GM21737 (cell line): Measurements from ENCODE around the gene TM9SF4.

ENCODE experiments used
- ATAC-seq: cut with Tn5 transposase; IDR thresholded peaks from one replicate; pipeline ENCODE4 v1.9.1; 2021; ENCODE audit warnings: mild to moderate bottlenecking, moderate library complexity; ENCODE audit not compliant: unreplicated experiment

Gene TM9SF4

GRCh38 chr20:32109392-32110172 is at the start of gene TM9SF4:
Gene TM9SF4, plus strand, starts transcription at chr20:32109714. Its CDS starts 27 bp downstream, at chr20:32109741.
- ATAC-seq, result peak; percentile 74

- ATAC-seq, result no peak
Observed at GRCh38 chr20:32062776-32063170, 46.7 kb upstream of the TM9SF4 start.

GRCh38 chr20:32063695-32064094 is 45.8 kb upstream of the TM9SF4 start:
- ATAC-seq, result no peak

- ATAC-seq, result no peak
Observed at GRCh38 chr20:32064667-32065066, 44.8 kb upstream of the TM9SF4 start.

GRCh38 chr20:32067234-32067821 is 42.2 kb upstream of the TM9SF4 start:
- ATAC-seq, result no peak

- no peak for ATAC-seq
Observed at GRCh38 chr20:32068174-32068573, 41.3 kb upstream of the TM9SF4 start.

GRCh38 chr20:32069711-32070110 is 39.8 kb upstream of the TM9SF4 start:
- no peak for ATAC-seq

GRCh38 chr20:32070282-32070681 is 39.2 kb upstream of the TM9SF4 start:
- ATAC-seq, result no peak

GRCh38 chr20:32070690-32071213 is 38.8 kb upstream of the TM9SF4 start:
- ATAC-seq, result no peak

GRCh38 chr20:32071395-32072167 is 37.9 kb upstream of the TM9SF4 start:
- no peak for ATAC-seq

GRCh38 chr20:32072168-32072750 is 37.3 kb upstream of the TM9SF4 start:
- no peak for ATAC-seq

- ATAC-seq, result no peak
Observed at GRCh38 chr20:32075534-32075933, 34.0 kb upstream of the TM9SF4 start.

GRCh38 chr20:32077190-32077589 is 32.3 kb upstream of the TM9SF4 start:
- no peak for ATAC-seq

GRCh38 chr20:32078322-32078721 is 31.2 kb upstream of the TM9SF4 start:
- ATAC-seq, result no peak

GRCh38 chr20:32078791-32079190 is 30.7 kb upstream of the TM9SF4 start:
- ATAC-seq, result no peak

- ATAC-seq, result no peak
Observed at GRCh38 chr20:32079655-32080109, 29.8 kb upstream of the TM9SF4 start.

- no peak for ATAC-seq
Observed at GRCh38 chr20:32080783-32081182, 28.7 kb upstream of the TM9SF4 start.

GRCh38 chr20:32083469-32083868 is 26.0 kb upstream of the TM9SF4 start:
- ATAC-seq, result no peak

- ATAC-seq, result no peak
Observed at GRCh38 chr20:32087070-32087469, 22.4 kb upstream of the TM9SF4 start.

- no peak for ATAC-seq
Observed at GRCh38 chr20:32088759-32089158, 20.8 kb upstream of the TM9SF4 start.
